ENCODE results near the gene TMEM273.

Gene TMEM273, protein sequence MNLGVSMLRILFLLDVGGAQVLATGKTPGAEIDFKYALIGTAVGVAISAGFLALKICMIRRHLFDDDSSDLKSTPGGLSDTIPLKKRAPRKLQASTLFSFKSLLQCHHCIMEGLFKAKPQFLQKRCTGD

DNA sequence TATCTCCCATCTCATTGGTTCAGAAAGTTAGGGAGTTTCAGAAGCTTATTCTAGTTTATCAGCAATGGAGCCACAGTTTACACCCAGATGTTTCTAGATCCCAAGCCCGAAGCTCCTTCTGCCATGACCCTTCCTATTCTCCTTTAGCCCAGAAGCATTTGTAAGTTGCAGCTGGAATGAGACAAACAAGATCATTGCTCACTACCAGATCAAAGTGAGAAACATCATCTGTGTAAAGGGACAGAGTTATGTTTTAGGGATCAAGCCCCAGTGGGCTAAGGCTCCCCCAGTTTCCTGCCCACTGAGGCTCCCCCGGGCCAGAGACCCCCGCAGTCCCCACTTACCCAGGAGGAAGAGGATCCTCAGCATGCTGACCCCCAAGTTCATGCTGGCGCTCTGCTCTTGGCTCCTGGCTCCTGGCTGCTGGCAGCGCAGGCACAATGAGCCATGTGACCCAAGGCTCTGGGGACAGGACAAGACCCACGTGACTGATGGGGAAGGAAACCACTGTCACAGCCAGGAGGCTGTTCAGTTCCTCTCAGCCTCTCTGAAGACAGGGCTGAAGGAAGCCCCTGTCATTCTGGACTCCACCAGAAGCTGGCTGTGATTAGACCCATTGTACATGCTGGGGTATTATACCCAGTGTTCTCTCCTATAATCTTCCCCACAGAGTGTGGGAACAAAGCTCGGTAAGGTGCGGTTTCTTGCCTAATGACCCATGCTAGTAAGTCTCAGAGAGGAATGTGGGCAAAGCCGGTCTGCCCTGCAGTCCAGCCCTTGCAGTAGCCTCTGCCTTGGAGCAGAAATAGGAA, at the start of gene TMEM273:
Gene TMEM273, minus strand, starts transcription at position 442 of the 812 bp plus-strand sequence. Its CDS starts 55 bp downstream, at position 387.
- DNase-seq (ENCODE audit: low read depth in 1 of 2, low spot score in 1 of 2), result no peak

DNA sequence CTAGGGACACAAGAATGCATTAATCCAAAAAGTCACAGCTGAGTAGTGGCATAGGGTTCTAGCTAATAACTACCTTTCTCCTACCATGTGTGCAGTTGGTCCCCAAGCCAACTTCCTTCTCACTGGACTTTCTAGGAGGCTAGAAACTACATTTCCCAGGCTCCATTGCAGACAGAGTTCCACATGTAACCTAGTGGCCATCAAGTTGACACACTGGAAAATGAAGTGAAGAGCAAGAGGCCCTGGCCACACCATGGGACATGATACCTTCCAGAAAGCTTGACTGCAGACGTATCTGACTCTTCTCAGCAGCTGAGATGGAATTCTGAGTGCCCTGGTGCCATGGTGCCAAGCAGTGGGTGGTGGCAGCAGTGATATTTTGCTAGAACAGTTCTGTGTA, 49.8 kb upstream of the TMEM273 start:
- no peak for DNase-seq (ENCODE audit: low read depth in 1 of 2, low spot score in 1 of 2)

DNA sequence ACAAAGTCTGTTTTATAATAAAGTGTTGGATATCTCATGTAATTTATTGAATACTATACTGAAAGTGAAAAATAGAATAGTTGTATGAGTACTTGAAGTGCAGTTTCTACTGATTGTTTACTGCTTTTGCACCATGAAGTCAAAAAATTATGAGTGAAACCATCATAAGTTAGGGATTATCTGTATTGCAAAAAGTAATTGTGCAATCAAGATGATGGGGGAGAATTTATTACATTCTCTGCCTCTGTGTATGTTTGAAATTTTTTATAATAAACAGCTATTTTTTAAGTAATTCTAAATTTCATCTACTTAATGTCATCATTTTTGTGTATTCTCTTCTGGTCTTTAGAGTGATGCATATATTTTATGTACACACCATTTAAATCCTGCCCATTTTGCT, 47.2 kb upstream of the TMEM273 start:
- DNase-seq (ENCODE audit: low read depth in 1 of 2, low spot score in 1 of 2), result no peak

DNA sequence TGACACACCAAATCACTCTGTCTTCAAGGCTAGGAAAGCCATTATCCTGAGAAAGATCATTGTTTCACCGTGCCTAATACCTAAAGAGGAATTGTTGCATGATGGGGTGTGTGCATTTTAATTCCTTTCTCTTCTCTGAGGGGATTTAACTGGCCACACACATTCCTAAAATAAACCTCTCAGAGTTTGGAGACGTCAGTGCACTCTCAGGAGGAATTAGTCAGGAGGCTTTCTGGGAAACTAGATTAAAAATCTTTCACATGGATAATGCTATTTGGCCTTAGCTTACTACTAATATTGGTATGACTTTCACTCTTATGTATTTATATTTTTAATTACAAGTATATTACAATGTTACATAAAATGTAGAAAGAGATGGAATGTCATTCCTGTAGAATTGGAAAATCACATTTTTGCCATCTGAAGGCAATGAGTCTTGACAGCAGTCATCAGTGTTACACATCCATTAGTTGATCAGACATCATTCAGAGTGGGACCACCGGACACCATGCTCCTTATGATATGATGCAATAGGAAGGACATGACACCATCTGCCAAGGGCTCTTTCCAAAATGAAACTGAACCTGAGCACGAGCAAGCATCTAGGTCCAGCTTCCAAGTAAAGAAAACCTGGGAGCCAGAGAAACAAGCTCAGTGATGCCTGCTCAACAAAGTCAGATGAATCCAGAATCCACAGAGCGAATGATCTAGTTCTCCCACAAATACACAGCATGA, 43.1 kb upstream of the TMEM273 start:
- DNase-seq (ENCODE audit: low read depth in 1 of 2, low spot score in 1 of 2), result no peak

DNA sequence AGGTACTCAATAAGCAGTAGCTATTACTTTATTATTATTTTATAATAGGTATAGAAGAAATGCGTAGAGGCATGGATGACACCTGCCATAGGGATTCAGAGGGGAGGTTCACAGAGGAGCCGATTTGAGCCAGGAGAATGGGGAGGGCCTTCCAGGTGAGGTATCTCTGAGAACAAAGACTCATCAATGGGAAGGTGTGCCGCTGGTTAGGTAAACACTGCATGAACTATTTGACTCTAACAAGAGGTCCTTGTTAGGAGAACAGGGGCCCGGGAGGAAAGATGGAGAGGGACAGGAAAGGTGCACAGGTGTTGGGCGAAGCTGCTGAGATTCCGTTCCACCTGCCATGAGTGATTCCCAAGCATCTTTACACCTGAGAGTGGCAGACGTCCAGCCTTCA, 41.8 kb upstream of the TMEM273 start:
- no peak for DNase-seq (ENCODE audit: low read depth in 1 of 2, low spot score in 1 of 2)

DNA sequence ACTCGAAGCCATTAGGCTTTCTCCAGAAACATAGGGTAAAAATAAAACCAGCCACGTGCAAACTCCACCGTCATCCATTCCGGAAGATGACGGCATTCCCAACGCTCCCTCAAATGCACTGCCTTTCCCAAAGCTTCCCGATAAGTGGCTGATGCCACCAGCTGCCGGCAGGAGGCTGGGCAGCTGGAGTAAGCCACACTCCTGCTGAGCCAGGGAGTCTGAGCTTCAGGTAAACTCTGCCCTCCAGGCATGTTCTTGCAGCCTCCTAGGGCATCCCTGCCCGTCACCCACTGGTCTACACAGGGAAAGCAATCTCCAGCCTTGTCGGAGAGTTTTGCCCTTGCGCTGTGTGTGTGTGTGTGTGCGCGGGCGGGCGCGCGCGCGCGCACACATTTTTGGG, 40.5 kb upstream of the TMEM273 start:
- DNase-seq (ENCODE audit: low read depth in 1 of 2, low spot score in 1 of 2), result no peak

DNA sequence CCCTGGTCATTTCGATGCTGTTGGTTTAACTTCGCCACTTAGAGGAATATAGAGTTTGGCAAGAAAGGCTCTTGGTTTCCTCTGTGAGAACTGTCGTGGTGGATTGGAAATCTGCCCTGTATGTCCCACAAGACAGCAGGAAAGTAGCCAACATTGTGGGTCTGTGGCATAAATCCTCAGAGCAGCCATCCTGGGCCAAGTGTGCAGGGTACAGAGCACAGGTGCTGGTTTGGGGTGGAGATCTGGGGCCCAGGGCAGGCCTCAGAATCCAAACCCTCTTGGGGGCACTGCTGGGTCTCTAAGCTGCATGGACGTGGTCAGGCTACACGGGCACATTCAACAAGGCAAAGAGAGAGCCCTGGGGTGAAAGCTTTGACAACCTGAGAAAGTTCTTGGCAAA, 39.2 kb upstream of the TMEM273 start:
- no peak for DNase-seq (ENCODE audit: low read depth in 1 of 2, low spot score in 1 of 2)

DNA sequence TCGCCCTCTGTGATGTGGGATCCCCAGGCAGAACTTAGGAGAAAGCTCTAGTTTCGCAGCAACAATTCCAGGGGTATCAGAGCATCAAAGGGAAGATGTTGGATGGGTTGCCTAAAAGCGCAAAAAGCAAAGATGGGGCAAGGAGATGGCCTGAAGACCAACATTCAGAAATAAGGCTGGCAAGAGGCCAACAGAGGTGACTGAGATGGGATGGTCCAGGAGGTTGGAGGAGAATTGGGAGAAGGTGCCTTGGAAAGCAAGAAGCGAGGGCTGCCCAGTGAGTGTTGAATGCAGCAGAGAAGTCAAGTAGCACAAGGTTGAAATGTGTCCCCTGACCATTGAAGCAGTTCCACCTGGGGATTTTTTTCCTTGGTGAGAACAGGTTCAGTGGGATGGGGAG, 38.4 kb upstream of the TMEM273 start:
- no peak for DNase-seq (ENCODE audit: low read depth in 1 of 2, low spot score in 1 of 2)

DNA sequence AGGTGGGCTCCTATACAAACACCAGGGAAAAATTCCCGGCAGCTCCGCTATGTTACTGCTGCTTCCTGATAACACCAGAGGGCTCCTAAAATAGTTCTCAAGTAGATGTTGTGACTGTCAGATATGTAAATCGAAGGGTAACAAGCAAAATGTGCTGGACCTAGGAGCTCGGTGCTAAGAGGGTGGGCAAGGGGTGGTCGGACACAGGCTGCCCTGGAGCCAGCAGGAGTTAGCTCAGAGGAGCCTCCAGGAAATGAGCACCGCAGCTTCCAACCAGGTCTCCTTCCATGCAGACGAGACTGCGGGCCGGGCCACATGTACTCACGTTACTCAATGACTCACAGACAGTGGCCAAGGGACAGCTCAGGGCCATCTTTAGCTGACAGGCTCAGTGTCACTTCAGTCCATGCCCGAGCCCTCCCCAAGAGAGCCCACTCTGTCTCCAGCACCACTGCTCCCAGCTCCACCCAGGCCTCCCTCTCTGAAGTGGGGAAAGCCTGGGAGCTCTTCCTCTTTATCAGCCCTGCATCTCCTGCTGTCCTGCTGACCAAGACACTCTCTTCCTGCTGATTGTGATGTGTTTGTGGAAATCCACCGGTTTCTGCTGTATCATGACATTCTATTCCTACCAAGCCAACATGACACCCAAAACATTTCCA, 37.2 kb upstream of the TMEM273 start:
- DNase-seq (ENCODE audit: low read depth in 1 of 2, low spot score in 1 of 2), result no peak

DNA sequence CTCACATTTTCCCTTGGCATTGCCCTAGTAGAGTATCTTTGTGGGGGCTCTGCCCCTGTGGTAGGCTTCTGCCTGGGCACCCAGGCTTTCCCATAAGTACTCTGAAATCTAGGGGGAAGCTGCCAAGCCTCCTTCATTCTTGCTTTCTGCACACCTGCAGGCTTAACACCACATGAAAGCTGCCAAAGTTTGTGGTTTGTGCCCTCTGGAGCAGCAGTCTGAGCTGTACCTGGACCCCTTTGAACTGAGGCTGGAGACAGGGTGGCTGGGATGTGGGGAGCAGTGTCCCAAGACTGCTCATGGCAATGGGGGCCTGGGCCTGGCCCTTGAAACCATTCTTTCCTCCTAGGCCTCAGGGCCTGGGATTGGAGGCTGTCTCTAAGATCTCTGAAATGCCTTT, 35.0 kb upstream of the TMEM273 start:
- no peak for DNase-seq (ENCODE audit: low read depth in 1 of 2, low spot score in 1 of 2)

DNA sequence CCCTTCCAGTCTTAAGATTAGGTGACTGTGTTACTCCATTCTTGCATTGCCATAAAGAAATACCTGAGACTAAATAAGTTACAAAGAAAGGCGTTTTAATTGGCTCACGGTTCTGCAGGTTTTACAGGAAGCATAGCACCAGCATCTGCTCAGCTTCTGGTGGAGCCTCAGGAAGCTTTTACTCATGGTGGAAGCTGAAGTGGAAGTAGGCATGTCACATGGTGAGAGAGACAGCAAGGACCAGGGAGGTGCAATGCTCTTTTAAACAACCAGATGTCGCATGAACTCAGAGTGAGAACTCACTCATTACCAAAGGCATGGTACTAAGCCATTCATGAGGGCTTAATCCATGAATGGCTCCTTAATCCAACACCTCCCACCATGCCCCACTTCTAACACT, 34.0 kb upstream of the TMEM273 start:
- DNase-seq (ENCODE audit: low read depth in 1 of 2, low spot score in 1 of 2), result no peak

DNA sequence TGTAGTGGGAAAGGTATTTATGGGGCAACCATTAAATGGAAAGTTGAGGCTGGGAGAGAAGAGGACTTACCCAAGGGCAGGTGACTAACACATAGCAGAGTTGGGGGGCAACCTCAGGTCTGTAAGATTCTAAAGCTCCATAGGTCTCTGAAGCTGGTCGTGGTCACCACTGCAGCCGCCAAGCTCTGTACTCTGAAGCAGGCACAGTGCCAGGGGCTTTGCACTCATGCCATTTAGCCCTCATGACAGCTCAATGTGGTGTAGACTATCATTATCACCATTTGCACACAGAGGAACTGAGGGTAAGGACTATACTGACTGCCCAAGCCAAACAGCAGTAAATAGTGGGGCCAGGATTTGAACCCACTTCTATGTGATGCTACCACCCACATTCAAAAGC, 32.5 kb upstream of the TMEM273 start:
- DNase-seq (ENCODE audit: low read depth in 1 of 2, low spot score in 1 of 2), result no peak

DNA sequence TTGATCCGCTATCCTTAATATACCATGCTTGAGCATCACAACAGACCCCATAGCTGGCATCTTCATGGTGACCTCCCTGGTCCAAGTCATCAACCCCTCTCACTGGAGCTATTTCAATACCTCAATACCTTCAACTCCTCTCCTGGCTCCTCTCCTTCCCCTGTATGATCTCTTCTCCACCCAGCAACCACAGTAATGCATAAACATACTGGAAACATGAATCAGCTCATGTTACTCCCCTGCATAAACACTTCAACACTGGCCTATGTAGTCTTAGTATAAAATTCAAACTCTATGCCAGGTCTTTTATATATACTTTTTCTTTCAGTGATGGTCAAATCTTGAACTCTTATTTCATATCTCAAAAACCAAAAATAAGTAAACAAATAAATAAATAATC, 31.8 kb upstream of the TMEM273 start:
- DNase-seq (ENCODE audit: low read depth in 1 of 2, low spot score in 1 of 2), result no peak

DNA sequence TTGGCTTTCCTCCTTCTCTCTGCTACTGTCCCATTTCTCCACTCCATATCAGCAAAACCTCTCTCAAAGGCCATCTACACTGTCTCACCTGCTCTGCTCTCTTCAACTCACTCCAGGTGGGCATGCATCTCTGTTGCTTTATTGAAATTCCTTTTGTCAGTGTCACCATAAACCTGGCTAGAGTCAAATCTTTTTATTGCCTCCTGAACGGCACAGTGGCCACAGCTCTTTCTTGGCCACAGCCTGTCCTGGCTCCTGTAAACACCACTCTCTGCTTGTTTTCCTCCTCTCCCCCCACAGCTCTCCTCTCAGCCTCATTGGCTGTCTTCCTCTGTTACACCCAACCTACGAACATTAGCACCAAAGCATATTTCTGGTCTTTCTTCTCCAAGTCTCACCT, 31.1 kb upstream of the TMEM273 start:
- DNase-seq (ENCODE audit: low read depth in 1 of 2, low spot score in 1 of 2), result no peak

DNA sequence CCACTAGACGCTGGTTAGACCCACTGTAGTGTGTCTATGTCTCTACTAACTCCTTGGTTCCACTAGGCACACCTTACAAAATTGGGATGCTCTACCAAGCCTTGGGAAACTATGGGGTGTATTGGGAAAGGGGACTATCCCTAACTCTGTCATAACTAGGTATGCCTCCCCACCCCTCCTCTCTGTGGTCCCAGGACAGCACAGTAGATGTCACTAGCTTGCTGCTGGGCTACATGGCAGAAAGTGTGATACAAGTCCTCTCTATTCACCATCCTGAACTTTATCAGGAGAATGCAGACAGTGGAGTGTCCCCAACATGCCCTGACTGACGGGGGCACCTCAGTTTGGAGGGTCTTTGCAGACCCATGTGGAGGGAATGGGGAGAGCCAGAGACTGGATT, 30.3 kb upstream of the TMEM273 start:
- no peak for DNase-seq (ENCODE audit: low read depth in 1 of 2, low spot score in 1 of 2)

DNA sequence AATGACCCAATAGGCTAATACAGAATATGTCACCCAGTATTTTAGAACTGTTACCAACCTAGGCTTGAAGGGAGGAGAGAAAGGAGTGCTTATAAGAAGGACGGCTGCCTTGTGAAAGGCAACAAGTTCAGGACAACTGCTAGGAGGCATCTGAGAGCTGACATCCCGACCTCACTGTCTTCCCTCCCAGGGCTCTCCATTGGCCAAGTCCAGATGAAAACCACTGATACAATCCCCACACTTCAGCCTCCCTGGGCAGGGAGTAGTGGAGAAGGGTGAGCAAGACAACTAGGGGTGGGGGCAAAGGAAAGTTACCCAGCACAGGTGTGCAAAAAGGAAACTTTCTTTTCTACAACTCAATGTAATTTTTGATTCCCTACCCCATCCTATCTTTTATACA, 29.5 kb upstream of the TMEM273 start:
- DNase-seq (ENCODE audit: low read depth in 1 of 2, low spot score in 1 of 2), result no peak

DNA sequence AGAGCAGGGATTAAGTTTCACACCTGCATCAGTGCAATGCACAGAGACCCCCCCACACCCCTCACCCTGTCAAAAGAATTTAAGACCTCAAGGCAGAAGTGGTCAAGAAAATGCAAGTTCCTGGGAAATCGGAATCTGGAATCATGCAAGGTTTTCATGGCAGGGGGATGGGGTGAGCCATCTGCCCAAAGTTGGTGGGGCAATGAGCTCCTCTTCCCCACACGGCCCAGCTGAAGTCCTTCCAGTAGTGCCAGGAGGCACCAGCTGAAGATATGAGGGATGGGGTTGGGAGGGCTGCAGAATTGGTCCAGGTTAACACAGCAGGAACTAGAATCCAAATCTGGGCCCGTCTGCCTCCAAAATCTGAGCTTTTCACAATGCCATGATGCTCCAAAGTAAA, 25.0 kb upstream of the TMEM273 start:
- no peak for DNase-seq (ENCODE audit: low read depth in 1 of 2, low spot score in 1 of 2)

DNA sequence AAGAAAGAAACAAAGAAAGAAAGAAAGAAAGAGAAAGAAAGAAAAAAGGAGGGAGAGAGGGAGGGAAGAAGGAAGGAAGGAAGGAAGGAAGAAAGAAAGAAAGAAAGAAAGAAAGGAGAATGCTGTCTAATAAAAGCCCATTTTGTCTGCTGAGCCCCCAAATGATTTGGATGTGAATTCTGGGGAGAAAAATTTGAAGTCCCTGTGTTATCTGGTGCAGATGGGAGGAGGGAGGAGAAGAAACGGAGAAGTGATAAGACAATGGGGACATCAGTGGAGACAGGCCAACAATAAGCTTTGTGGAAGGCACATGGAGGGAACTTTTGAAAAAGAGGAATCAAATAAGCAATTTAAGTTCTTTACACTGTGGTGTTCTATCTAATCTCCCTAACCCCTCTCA, 24.6 kb upstream of the TMEM273 start:
- no peak for DNase-seq (ENCODE audit: low read depth in 1 of 2, low spot score in 1 of 2)

DNA sequence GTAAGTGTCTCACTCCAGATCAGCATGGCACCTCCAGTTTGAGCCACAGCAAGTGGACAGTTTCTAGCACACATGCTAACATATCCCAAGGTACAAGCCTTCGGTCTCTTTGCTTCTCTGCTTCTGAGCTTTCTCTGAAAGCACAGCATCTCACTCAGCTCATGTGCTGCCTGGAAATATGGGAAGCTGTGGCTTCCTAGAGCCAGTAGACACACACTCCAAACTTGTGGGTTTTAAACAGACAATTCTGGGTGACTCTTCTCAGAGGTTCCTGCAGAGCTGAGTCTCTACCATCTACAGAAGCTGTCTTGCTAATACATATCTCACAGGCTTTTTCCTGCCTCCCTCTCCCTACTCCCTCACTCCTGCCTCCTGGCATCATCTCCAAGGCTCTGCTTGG, 23.9 kb upstream of the TMEM273 start:
- no peak for DNase-seq (ENCODE audit: low read depth in 1 of 2, low spot score in 1 of 2)

DNA sequence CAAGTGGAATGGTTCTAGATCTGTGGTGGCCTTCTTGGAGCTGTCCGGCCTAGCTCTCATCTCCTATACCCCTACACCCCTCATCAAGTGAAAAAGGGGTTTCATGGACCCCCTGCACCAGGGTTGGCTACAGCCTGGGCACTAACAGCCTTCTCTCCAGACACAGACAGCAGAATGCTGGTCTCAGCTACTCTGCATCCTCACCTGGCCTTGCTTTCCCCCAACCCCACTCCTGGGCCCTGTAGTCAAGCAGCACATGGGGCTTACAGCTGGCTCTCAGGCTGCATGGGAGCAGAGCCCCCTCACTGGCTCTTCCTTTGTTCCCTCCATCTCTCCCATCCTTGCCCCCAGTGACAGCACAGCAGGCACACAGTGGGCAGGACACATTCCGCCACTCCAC, 20.8 kb upstream of the TMEM273 start:
- no peak for DNase-seq (ENCODE audit: low read depth in 1 of 2, low spot score in 1 of 2)

DNA sequence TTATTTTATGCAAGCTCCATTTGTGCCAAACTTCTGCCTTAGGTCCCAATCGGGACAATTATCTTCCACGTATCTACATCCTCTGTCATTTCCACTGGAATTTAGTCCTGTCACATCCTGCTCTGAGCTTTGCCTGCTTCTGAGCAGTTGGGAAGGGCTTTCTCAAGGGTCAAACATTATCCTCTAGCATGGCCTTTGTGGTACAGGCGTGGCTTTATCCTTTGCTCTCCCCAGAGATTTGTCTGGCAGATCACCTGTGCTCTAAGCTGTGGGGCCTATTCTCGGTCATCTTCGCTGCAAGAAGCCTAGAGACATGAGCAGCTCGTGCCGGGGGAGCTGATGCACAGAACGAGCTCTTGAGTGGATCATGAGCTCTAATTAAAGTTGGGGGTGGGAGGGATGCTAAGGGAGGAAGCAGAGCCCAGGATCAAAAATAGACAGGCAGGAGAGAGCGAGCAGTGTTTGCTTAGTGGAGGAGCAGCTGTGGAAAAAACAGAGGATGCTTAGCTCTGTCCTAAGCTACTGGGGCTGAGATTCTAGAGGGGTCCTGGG, 19.8 kb upstream of the TMEM273 start:
- DNase-seq (ENCODE audit: low read depth in 1 of 2, low spot score in 1 of 2), result no peak

DNA sequence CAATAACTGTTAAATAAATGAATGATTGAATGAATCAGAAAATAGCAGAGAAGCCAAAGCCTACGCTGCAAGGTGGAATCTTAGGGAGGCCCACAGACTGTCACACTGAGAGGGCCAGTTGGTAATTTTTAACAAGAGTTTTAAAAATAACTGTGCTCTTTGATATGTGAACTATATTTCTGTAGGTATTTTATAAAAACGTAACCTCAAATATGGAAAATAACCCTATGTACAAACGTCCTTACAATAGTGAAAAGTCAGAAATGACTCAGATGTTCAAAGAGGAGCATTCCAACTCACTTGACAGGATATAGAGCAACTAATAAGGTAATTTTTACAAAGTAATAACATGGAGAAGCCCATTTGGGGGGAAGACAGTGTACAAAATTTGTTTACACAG, 18.9 kb upstream of the TMEM273 start:
- DNase-seq (ENCODE audit: low read depth in 1 of 2, low spot score in 1 of 2), result no peak
